Natural killer cell (primary cell): ENCODE measurements around the gene GIPC2. TPM values are rescaled to one million over a fixed set of nuclear protein-coding genes. Genes with fewer than 3 reads are reported as not detected.

Experiments
- ATAC-seq, 3 donors: fragments of 150-1000 bp in 2 of 3; fragments of 200-7000 bp in 1 of 3; cut with Tn5 transposase; 1 replicate in 1 of 3; 2 replicates in 2 of 3; pipeline ENCODE4 v1.10.0; 2021; ENCODE audit warnings: mild to moderate bottlenecking in 2 of 3, moderate library complexity in 2 of 3
- DNase-seq, 2 donors: peaks; one replicate each; pipeline versions ENCODE4 v3.0.0 to v3.0.0-alpha.2; 2013 to 2021; ENCODE audit warnings: mixed read lengths in 1 of 2
- H3K27ac ChIP-seq: one replicate; pipeline ENCODE4 v1.5.1; 2013; ENCODE audit warnings: mild to moderate bottlenecking, low read length
- H3K27me3 ChIP-seq: one replicate; pipeline ENCODE4 v1.6.1; 2013; ENCODE audit warnings: low read length; ENCODE audit not compliant: control insufficient read depth, insufficient read depth
- H3K36me3 ChIP-seq: one replicate; pipeline ENCODE4 v1.6.1; 2013; ENCODE audit warnings: low read length; ENCODE audit not compliant: control insufficient read depth, insufficient read depth
- H3K4me1 ChIP-seq: one replicate; pipeline ENCODE4 v1.6.1; 2013; ENCODE audit warnings: low read length; ENCODE audit not compliant: control insufficient read depth, insufficient read depth
- H3K4me3 ChIP-seq: one replicate; pipeline ENCODE4 v1.5.1; 2013; ENCODE audit warnings: low read length
- H3K9me3 ChIP-seq: one replicate; pipeline ENCODE4 v1.6.1; 2013; ENCODE audit warnings: low read length; ENCODE audit not compliant: control insufficient read depth, insufficient read depth
- H3K27ac Mint-ChIP-seq, 2 donors: one replicate each; pipeline ENCODE4 v1.8.0; 2022; ENCODE audit warnings: mild to moderate bottlenecking in 2 of 2, mixed read lengths in 2 of 2, moderate library complexity in 1 of 2
- H3K27me3 Mint-ChIP-seq, 2 donors: one replicate each; pipeline ENCODE4 v1.8.0; 2022; ENCODE audit warnings: low read depth in 2 of 2, mixed read lengths in 2 of 2
- H3K36me3 Mint-ChIP-seq: one replicate; pipeline ENCODE4 v1.8.0; 2022; ENCODE audit warnings: mixed read lengths
- H3K4me1 Mint-ChIP-seq, 2 donors: one replicate each; pipeline ENCODE4 v1.8.0; 2022; ENCODE audit warnings: mixed read lengths in 2 of 2
- H3K4me3 Mint-ChIP-seq: one replicate; pipeline ENCODE4 v1.8.0; 2022; ENCODE audit warnings: mild to moderate bottlenecking, moderate library complexity, mixed read lengths
- H3K9me3 Mint-ChIP-seq, 2 donors: one replicate each; pipeline ENCODE4 v1.8.0; 2022; ENCODE audit warnings: mixed read lengths in 2 of 2
- CTCF ChIP-seq: fragments of 200-600 bp; IDR thresholded peaks from one replicate; pipeline ENCODE4 v1.8.0; 2022; ENCODE audit warnings: antibody characterized with exemption
- WGBS: methylation state at CpG from one replicate; pipeline ENCODE4 v1.1.7; 2013; ENCODE audit warnings: missing lambda C conversion rate; ENCODE audit not compliant: insufficient coverage; 5-methylcytosine and 5-hydroxymethylcytosine counted together
- intact Hi-C: fragments of 100-400 bp; cut with micrococcal nuclease; formaldehyde crosslinking; loops from one replicate; pipeline ENCODE4 v1.14.2; 2022
- total RNA-seq, 4 donors: library from RNA; stranded (reverse); fragments of 120-200 nt in 1 of 4; gene quantifications; one replicate each; pipeline versions ENCODE4 v1.2.3 to v1.2.4, GENCODE V29; 2013 to 2022

Gene GIPC2
- total RNA-seq, 3 donors from 2014 or later (not counting 1 experiment from before 2014, with no cell fraction given): not detected

- H3K4me3 Mint-ChIP-seq: no peak overlapping the region
- peaks cover 16% of the 10 kb centered on the region for H3K36me3 Mint-ChIP-seq
- H3K9me3 Mint-ChIP-seq: peaks cover 9 to 10% of the 10 kb centered on the region in 2 donors
- H3K27me3 Mint-ChIP-seq: peaks cover 3 to 16% of the 10 kb centered on the region in 2 donors
- no peaks in the 10 kb centered on the region for H3K4me1 ChIP-seq
- DNase-seq (no peak), ATAC-seq (no peak)
- H3K4me3 ChIP-seq: no peak overlapping the region
- peaks cover 2% of the 10 kb centered on the region for H3K9me3 ChIP-seq
- TF ChIP-seq CTCF: no peak
- H3K4me1 Mint-ChIP-seq: no peaks in the 10 kb centered on the region
- no peak overlapping the region for H3K27ac ChIP-seq
- H3K27me3 ChIP-seq: no peaks in the 10 kb centered on the region
- 93% methylated on average over 2 of the region's 3 CpGs for WGBS
- H3K27ac Mint-ChIP-seq: no peak overlapping the region
- intact Hi-C loops: no loop called here
- no peaks in the 10 kb centered on the region for H3K36me3 ChIP-seq
Observed at GRCh38 chr1:78090472-78091133, 44.8 kb downstream of the GIPC2 start.

GRCh38 chr1:78091215-78091813 is 45.5 kb downstream of the GIPC2 start:
- Histone ChIP-seq H3K9me3 (peaks cover 2% of the 10 kb centered on the region), H3K4me3 (no peak overlapping the region), H3K36me3 (no peaks in the 10 kb centered on the region), H3K27me3 (no peaks in the 10 kb centered on the region), H3K27ac (no peak overlapping the region), H3K4me1 (no peaks in the 10 kb centered on the region)
- 94% methylated on average over 18 of the region's 18 CpGs for WGBS
- H3K4me1 Mint-ChIP-seq: no peaks in the 10 kb centered on the region
- intact Hi-C loops: no loop called here
- no peak for ATAC-seq
- DNase-seq: no peak
- peaks cover 3 to 8% of the 10 kb centered on the region in 2 donors for H3K27me3 Mint-ChIP-seq
- peaks cover 4 to 6% of the 10 kb centered on the region in 2 donors for H3K9me3 Mint-ChIP-seq
- H3K4me3 Mint-ChIP-seq: no peak overlapping the region
- TF ChIP-seq CTCF: no peak
- H3K36me3 Mint-ChIP-seq: peaks cover 9% of the 10 kb centered on the region
- H3K27ac Mint-ChIP-seq: no peak overlapping the region

GRCh38 chr1:78091886-78092285 is 46.1 kb downstream of the GIPC2 start:
- Histone ChIP-seq H3K4me1 (no peaks in the 10 kb centered on the region), H3K27me3 (no peaks in the 10 kb centered on the region), H3K4me3 (no peak overlapping the region), H3K36me3 (no peaks in the 10 kb centered on the region), H3K9me3 (peaks cover 2% of the 10 kb centered on the region), H3K27ac (no peak overlapping the region)
- Mint-ChIP-seq H3K9me3 (peaks cover under 1% of the 10 kb centered on the region in 2 donors), H3K4me3 (no peak overlapping the region), H3K27me3 (peaks cover 3% of the 10 kb centered on the region in 2 donors), H3K36me3 (peaks cover 3% of the 10 kb centered on the region), H3K4me1 (no peaks in the 10 kb centered on the region), H3K27ac (no peak overlapping the region)
- ATAC-seq (no peak), DNase-seq (no peak)
- WGBS: 90% methylated on average over 3 of the region's 3 CpGs
- no peak for TF ChIP-seq CTCF
- intact Hi-C loops: no loop called here
